ENCODE data around the gene RRM2.

DNA sequence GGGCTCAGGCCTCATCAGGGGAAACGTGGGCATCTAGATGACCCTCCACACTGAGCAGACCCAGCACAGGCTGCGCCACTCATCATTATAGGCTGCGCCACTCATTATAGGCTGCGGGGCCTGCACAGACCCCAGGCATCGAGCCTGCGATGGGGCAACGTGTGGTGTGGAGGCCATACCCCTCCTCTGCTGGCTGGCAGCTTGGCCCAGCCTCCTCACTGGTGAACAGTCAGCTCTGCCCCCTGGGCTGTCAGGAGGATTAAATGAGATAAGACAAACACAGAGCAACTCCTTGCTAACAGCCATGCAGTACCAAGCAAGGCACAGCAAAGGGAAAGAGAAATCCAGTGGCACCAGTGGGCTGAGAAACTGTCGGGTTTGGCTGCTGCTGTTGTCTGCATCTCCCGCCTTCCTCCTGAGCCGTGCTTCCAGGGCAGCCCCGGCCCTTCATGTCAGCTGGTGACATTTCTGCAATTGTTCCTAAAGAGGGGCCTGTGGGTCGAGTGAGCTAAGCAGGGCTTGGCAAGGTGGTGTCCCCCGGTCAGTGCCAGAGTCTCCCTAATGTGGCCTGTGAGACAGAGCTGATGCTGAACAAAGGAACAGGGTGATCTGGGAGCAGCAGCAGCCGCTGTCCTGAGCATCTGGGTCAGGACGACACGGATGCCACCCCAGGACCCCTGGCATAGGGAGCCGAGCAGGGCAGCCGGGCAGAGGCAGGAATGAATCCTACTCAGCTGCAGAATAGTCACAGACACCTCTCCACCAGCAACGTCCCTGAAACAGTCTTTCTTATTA, 48.7 kb downstream of the RRM2 start:
- TF ChIP-seq, protein P1, sequence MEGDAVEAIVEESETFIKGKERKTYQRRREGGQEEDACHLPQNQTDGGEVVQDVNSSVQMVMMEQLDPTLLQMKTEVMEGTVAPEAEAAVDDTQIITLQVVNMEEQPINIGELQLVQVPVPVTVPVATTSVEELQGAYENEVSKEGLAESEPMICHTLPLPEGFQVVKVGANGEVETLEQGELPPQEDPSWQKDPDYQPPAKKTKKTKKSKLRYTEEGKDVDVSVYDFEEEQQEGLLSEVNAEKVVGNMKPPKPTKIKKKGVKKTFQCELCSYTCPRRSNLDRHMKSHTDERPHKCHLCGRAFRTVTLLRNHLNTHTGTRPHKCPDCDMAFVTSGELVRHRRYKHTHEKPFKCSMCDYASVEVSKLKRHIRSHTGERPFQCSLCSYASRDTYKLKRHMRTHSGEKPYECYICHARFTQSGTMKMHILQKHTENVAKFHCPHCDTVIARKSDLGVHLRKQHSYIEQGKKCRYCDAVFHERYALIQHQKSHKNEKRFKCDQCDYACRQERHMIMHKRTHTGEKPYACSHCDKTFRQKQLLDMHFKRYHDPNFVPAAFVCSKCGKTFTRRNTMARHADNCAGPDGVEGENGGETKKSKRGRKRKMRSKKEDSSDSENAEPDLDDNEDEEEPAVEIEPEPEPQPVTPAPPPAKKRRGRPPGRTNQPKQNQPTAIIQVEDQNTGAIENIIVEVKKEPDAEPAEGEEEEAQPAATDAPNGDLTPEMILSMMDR (IDR thresholded peaks at IDR 0.05; ENCODE audit: poor library complexity) = no peak
- TF ChIP-seq EZH2phosphoT487 (IDR thresholded peaks at IDR 0.05; ENCODE audit: low read depth, severe bottlenecking, unreplicated experiment) = no peak
- TF ChIP-seq EZH2 (IDR thresholded peaks at IDR 0.05; ENCODE audit: borderline replicate concordance) = no peak
